OCI-LY3 (cell line): ENCODE data around the gene LRP4.

Experiments
- H2AFZ ChIP-seq: fragments of 200-600, 300-600 bp; shearing (Covaris generic); 2 replicates; pipeline ENCODE4 v1.6.0; 2014; ENCODE audit warnings: antibody characterized with exemption, low read depth, low read length
- H3K27ac ChIP-seq: fragments of 200-600, 300-600 bp; sonication (generic); 2 replicates; pipeline ENCODE4 v1.5.1; 2014; ENCODE audit warnings: mild to moderate bottlenecking, low read length, moderate library complexity, mixed read lengths
- H3K27me3 ChIP-seq: fragments of 200-600, 300-600 bp; sonication (generic); 2 replicates; pipeline ENCODE4 v1.6.1; 2014; ENCODE audit warnings: low read depth, low read length, mixed read lengths
- H3K36me3 ChIP-seq: fragments of 200-600, 300-600 bp; sonication (generic); replicated peaks from 2 replicates; pipeline ENCODE3; 2014; ENCODE audit warnings: low read depth, low read length, mixed read lengths
- H3K4me1 ChIP-seq: fragments of 300-600, 200-600 bp; sonication (generic); 2 replicates; pipeline ENCODE4 v1.6.1; 2014; ENCODE audit warnings: low read length, mixed read lengths
- H3K4me2 ChIP-seq: fragments of 200-600, 300-600 bp; sonication (generic); 2 replicates; pipeline ENCODE4 v1.6.1; 2014; ENCODE audit warnings: low read length, mixed read lengths
- H3K4me3 ChIP-seq: fragments of 300-600, 200-600 bp; sonication (generic); 2 replicates; pipeline ENCODE4 v1.5.1; 2014; ENCODE audit warnings: antibody characterized with exemption, mild to moderate bottlenecking, low read length, moderate library complexity
- H3K79me2 ChIP-seq: fragments of 300-600, 200-600 bp; shearing (Covaris generic); 2 replicates; pipeline ENCODE4 v1.6.1; 2014; ENCODE audit warnings: mild to moderate bottlenecking, low read length, mixed read lengths
- H3K9ac ChIP-seq: fragments of 300-600, 200-600 bp; shearing (Covaris generic); 2 replicates; pipeline ENCODE4 v1.6.0; 2014; ENCODE audit warnings: mild to moderate bottlenecking, low read length, moderate library complexity
- H3K9me3 ChIP-seq: fragments of 200-600, 300-600 bp; shearing (Covaris generic); 2 replicates; pipeline ENCODE4 v1.6.1; 2014; ENCODE audit warnings: low read length, mixed read lengths; ENCODE audit not compliant: insufficient read depth
- H4K20me1 ChIP-seq: fragments of 200-600, 300-600 bp; sonication (generic); 2 replicates; pipeline ENCODE4 v1.6.1; 2016; ENCODE audit warnings: low read length, mixed read lengths; ENCODE audit not compliant: insufficient read depth
- CTCF ChIP-seq: fragments of 200-600, 300-600 bp; sonication (generic); IDR thresholded peaks from 2 replicates; pipeline ENCODE4 v1.5.1; 2014; ENCODE audit warnings: antibody characterized with exemption, low read length, low read depth
- EZH2phosphoT487 ChIP-seq: fragments of 200-600 bp; shearing (Covaris generic); IDR thresholded peaks from 2 replicates; pipeline ENCODE4 v1.6.1; 2018; ENCODE audit warnings: antibody characterized with exemption, mixed run types, low read depth

Gene LRP4

GRCh38 chr11:46895821-46896220 lies 22.5 kb downstream of the LRP4 start:
- Histone ChIP-seq H3K9me3 (no peaks in the 10 kb centered on the region), H4K20me1 (no peaks in the 10 kb centered on the region), H3K79me2 (no peaks in the 10 kb centered on the region), H3K4me2 (no peak overlapping the region), H2AFZ (no peak overlapping the region), H3K36me3 (no peaks in the 10 kb centered on the region), H3K27me3 (no peaks in the 10 kb centered on the region), H3K27ac (no peak overlapping the region), H3K4me3 (no peak overlapping the region), H3K9ac (no peak overlapping the region), H3K4me1 (no peaks in the 10 kb centered on the region)
- no peak for TF ChIP-seq CTCF
- no peak for TF ChIP-seq EZH2phosphoT487

- no peak overlapping the region for H3K4me2 ChIP-seq
- no peaks in the 10 kb centered on the region for H3K79me2 ChIP-seq
- H3K27ac ChIP-seq: no peak overlapping the region
- no peak overlapping the region for H3K9ac ChIP-seq
- H3K36me3 ChIP-seq: no peaks in the 10 kb centered on the region
- H4K20me1 ChIP-seq: no peaks in the 10 kb centered on the region
- no peak overlapping the region for H2AFZ ChIP-seq
- H3K27me3 ChIP-seq: no peaks in the 10 kb centered on the region
- TF ChIP-seq CTCF: no peak
- no peak for TF ChIP-seq EZH2phosphoT487
- H3K4me3 ChIP-seq: no peak overlapping the region
- H3K9me3 ChIP-seq: no peaks in the 10 kb centered on the region
- peaks cover under 1% of the 10 kb centered on the region; the same call in 1 of the 2 replicates for H3K4me1 ChIP-seq
Observed at GRCh38 chr11:46894961-46895360, 23.4 kb downstream of the LRP4 start.

GRCh38 chr11:46894506-46894905 lies 23.8 kb downstream of the LRP4 start:
- no peak overlapping the region for H3K9ac ChIP-seq
- no peak overlapping the region for H3K27ac ChIP-seq
- no peak overlapping the region for H3K4me2 ChIP-seq
- peaks cover 3% of the 10 kb centered on the region; the same call in 1 of the 2 replicates for H3K4me1 ChIP-seq
- no peaks in the 10 kb centered on the region for H3K9me3 ChIP-seq
- H3K27me3 ChIP-seq: no peaks in the 10 kb centered on the region
- no peak for TF ChIP-seq EZH2phosphoT487
- TF ChIP-seq CTCF: no peak
- H2AFZ ChIP-seq: no peak overlapping the region
- H3K36me3 ChIP-seq: no peaks in the 10 kb centered on the region
- H4K20me1 ChIP-seq: no peaks in the 10 kb centered on the region
- no peaks in the 10 kb centered on the region for H3K79me2 ChIP-seq
- H3K4me3 ChIP-seq: no peak overlapping the region

GRCh38 chr11:46892838-46893237 lies 25.5 kb downstream of the LRP4 start:
- Histone ChIP-seq H3K79me2 (no peaks in the 10 kb centered on the region), H3K36me3 (no peaks in the 10 kb centered on the region), H3K4me3 (no peak overlapping the region), H3K4me1 (peaks cover 3% of the 10 kb centered on the region; the same call in 1 of the 2 replicates), H3K9ac (no peak overlapping the region), H3K27ac (no peak overlapping the region), H3K9me3 (no peaks in the 10 kb centered on the region), H3K4me2 (no peak overlapping the region), H4K20me1 (no peaks in the 10 kb centered on the region), H3K27me3 (no peaks in the 10 kb centered on the region), H2AFZ (no peak overlapping the region)
- TF ChIP-seq EZH2phosphoT487 (no peak), CTCF (no peak)
